Raji (cell line): Measurements from ENCODE around the gene CHTF8.

Experiments used
- POLR2A ChIP-seq: IDR thresholded peaks from 2 replicates; pipeline ENCODE4 v1.6.1; 2011; ENCODE audit warnings: low read depth, low read length, control low read depth; ENCODE audit not compliant: insufficient read depth

The CHTF8 gene

DNA sequence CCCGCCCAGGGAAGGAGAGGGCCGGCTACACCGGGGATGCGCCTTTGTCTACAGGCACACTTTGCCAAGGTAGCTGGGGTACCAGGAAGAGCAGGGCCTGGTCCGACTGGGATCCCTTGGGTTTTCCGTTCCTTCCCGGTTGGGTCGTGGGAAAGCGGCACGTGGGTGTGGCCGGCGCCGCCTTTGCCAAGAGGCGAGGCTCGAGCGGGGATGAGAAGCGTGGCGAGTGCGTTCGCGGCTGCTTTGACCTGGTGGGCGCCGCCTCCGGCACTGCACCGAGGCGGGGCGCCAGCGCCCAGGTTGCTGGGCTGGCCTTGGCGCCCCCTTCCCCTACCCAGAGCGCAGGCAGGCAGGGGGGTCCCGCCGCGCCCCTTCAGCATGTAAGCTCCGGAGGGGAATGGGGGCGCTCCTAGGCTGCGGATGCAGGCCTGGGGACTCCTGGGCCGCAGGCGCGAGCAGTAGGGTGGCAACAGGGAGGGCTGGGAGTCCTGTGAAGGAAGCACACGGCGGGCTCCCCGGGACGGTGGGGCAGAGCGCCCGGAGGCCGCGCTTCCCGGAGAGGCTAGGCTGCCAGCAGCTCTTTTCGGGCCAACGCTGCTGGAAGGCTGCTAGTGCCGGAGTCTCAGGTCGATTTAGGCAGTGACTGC lies 24.9 kb downstream of the CHTF8 start:
- TF ChIP-seq POLR2A: no peak

DNA sequence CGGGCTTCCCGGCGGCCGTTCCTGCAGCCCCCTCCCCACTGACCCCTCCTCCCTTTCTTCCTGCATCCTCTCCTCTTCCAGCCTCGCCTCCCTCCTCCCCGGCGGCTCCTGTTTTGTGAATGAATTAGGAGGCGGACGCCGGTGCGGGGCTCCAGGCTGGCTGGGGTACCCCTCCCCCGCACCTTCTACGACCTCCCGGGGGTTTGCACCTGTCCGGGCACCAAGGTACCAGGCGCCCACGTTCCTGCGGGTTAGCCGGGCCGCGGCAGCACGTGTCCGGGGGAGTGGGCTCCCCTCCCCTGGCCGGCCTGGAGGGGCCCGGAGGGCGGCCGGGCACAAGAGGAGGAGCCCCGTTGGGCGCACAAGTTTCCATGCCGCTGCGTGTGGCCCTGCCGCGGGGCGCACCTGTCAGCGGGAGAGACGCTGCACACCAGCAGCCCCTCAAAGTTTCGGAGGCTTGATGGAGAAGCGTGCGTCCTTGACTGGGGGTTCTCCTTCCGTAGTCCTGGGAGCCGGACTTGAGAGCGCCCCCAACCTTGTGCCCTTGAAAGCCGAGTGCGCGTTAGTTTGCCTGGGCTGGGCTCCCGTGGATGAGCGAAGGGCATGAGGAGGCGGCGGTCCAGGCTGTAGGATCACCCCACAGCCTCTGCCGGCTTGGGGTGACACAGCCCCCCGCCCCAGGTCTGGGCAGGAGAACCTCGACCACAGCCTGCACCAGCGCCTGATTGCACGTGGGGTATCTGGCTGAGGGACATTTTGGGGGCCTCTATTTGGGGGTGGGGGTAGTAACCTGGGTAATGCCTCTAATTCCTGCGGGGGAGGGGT lies 25.7 kb downstream of the CHTF8 start:
- TF ChIP-seq POLR2A: no peak

DNA sequence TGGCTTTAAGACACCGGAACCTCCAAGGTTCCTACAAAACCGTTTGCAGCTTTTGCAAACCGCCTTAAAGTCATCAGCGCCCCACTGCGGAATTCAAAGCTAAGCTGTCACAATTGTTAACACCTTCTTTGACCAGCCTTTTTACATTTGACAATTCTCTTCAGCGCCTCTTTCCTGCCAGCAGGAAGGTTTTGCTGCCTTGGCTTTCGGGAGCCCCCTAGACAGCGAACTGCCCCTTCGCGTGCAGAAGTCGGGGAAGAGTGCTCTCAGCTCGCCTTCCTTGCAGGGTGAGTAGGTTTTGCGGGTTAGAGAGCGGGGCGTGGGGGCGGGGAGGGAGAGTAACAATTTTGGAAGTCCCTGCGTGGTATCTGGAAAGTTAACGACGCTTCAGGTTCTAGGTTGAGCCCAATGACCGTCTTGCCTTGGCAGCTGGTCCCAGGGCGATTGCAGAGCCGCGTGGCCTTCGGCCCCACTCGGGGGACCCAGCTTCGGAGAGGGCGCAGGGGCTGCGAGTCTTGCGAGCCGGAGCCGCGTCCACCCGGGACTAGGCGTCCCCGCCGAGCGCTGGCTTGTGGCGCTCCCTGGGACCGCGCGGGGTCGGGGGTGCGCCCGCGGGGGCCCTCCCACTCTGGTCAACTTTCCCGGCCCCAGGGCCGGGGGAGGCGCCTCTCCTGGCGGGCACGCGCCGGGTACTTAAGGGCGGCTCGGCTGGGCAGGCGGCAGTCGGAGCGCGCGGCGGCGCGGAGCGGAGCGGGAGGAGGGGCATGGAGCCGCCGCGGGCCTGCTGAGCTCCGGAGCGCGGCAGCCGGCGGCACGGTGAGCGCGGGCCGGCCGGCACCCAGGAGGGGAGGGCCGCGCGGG lies 26.7 kb downstream of the CHTF8 start, which contains the start of gene HAS3:
Gene HAS3 (plus strand): TSS at position 153 of the 861 bp plus-strand sequence. CDS start 3,743 bp downstream, outside the sequence.
- TF ChIP-seq POLR2A: no peak

DNA sequence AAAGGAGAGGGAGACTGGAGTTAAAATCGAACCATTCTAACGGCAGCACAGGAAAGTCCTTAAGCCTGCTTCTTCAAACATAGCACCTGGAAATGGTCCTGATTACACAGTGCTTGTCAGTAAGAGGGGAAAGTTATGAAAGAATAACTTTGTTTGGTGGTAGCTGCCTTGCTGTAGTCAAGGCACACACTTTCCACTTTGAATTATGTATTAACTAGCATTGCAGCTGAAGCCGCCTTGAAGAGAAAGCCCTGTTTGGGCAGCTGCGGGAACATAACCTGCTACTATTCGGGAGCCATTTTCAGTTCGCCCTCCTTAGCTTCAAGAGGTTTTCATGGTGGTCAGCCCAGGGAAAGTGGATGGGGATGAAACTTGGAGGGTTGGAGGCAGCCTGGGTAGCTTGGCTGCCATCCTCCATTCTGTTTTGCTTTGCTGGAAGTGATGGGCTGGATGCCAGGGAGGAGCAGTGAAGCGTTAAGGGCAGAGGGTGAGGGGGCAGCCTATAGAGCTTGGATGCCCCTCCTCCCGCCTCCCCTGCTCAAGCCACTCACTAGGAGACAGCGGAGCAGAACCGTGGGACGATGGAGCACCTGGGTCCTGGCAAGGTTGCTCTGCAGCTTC lies 32.2 kb downstream of the CHTF8 start:
- no peak for TF ChIP-seq POLR2A

DNA sequence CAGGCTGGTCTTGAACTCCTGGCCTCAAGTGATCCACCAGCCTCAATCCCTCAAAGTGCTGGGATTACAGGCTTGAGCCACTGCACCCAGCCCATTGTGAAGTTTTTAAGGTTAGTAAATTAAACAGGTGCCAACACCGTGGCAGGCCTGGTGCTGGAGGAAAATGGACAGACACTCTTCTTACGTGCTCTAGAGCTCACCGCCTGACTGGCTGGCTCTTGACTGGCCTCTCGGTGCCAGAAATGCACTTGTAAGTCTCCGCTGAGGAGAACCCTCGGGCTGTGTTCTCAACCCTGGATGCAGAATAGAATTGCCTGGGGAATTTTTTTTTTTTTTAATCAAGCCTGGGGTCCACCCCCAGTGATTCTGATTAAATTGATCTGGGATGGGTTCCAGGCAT lies 37.2 kb downstream of the CHTF8 start:
- no peak for TF ChIP-seq POLR2A

DNA sequence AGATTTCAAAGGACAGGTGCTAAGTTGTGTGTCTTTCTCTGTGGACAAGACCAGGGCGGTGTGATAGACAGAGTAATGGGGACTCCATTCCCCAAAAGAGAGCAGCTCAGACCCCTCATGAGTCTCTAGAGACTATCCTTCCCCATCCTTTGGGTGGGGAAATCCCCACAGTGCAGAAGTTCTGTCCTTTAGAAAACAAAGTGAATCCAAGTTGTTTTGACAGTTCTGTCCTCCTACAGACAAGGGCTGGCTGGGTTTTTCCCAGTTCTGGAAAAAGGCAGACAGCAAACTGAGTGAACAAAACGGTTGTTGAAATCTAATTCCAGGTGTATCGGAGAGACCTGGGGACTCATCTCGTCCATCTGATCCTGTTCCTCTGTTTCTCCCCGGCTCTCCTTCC lies 37.9 kb downstream of the CHTF8 start:
- TF ChIP-seq POLR2A: no peak

DNA sequence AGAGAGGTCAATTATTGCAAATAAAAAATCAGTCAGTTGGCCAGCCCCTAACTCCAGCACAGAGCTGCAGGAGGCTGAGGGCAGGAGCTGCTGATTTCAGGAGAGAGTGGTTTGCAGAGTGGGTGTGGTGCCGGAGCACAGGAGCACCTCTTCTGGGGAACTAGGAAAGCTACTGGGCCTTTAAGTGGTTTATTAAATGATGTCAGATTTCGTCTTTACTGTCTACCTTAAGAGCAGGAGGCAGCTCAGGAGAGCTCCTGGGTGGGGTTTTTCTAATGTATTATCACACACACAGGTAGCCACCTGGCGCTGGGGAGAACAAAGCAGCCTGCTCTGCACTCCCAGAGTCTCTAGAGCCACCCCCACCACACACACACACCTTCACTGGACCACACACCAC lies 38.4 kb downstream of the CHTF8 start:
- TF ChIP-seq POLR2A: no peak

DNA sequence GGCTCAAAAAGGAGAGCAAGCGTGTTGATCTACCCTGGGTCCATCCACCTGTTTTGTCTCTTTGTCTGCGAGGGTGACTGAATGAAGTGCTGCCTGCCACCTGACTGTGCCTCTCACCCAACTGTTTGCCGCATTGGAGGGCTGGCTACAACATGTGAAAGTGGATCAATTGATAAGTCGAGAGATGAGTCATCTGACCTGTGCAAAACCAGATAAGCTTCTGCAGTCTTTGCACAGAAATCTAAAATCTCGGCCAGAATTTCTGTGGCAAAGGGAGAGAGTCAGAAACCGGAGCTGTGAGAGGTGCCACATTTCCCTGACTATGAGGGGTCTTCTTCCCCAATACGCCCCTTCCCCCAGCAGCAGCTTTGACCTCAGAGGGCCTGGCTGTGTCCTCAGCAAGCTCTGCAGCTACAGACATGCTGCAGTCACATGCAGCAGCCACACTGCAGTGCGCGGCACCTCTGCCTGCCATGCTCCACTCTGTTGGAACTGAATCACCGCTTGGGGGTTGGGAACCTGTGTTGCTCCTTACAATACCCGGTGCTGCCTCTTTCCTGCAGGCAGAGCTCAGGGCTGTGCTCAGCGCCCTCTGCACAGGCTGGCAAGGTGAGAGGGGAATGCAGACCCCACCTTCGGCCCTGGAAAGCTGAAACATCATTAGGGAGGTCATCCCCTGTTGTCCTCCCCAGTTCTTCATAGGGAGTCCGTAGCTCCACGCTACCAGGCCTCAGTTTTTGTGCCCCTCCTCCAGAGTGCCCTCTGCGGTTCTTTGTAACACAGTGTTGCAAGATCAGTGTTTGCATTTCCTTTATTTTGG lies 43.1 kb downstream of the CHTF8 start:
- no peak for TF ChIP-seq POLR2A

DNA sequence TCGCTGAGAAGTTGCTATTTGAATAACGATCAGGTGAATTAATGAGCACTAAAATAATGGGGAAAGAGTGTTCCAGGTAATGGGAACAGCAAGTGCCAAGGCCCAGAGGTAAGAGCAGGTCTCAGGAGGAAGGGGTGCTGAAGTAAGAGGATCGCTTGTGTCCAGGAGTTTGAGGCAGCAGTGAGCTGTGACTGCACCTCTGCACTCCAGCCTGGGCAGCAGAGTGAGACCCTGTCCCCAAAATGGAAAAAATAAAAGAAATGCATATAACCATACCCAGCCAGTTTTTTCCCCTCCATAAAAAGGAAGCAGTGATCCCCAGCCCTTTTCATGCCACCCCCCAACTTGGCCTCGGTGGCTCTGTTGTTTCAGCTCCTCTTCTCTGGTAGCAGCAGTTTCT lies 43.7 kb downstream of the CHTF8 start:
- no peak for TF ChIP-seq POLR2A

DNA sequence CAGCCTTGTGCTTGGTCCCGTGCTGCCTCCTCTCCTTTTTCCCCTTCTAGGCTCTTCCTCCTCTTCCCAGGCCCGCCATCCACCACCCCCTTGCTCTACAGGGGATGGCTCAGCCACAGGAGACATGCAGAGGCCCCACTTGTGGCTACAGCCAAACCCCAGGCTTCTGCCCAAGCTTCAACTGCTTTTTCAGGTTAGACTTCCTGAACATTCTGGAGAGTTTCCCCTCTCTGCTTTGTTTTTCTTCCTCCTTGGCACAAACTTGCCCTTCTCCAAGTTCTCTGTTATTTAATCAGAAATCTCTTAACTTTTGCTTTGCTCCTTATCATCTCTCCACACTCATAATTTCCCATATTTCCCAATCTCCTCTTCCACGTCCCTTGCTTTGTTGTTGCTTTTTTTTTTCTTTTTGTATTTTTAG lies 45.2 kb downstream of the CHTF8 start:
- TF ChIP-seq POLR2A: no peak

DNA sequence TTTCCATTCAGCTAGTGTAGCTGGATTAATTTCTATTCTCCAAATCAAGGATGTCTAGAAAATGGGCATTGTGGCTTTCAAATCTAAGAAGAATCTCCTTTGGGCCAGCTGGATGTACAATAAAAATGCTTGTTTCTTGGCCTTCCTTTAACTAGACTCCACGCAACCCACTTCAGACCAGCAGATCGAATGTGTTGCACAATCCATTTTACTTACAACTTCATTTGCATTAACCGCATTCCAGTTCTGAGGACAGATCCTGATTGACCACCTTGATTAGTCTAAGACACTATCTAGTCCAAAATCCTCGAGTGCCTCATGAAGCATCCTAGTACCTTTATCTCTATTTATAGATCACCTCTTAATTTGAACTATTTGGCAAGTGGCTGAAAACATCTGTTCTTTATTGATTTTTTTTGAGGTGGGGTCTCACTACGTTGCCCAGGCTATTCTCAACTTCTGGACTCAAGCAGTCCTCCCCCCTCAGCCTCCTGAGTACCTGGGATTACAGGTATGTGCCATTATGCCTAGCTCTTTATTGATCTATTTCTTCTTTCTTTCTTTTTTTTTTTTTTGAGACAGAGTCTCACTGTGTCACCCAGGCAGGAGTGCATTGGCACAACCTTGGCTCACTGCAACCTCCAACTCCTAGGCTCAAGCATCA lies 47.2 kb downstream of the CHTF8 start:
- no peak for TF ChIP-seq POLR2A

DNA sequence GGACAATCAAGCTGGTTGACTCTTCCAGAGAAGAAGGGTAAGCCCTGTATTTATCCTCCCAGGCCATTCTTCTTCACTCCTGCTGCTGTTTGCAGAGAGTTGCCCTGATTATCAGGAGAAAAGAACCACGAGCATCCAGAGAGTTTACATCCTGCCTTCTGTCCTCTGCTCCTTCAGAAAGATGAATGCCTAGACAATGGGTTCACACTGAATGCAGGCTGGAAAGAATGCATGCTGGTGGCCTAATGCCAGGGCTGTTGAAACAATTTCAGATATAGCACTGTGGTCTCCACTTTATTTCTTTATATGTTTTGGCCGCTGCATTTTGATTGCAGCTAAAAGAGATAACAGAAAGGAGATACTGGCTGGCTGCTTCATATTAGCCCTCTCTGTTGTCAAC lies 48.1 kb downstream of the CHTF8 start:
- TF ChIP-seq POLR2A: no peak

DNA sequence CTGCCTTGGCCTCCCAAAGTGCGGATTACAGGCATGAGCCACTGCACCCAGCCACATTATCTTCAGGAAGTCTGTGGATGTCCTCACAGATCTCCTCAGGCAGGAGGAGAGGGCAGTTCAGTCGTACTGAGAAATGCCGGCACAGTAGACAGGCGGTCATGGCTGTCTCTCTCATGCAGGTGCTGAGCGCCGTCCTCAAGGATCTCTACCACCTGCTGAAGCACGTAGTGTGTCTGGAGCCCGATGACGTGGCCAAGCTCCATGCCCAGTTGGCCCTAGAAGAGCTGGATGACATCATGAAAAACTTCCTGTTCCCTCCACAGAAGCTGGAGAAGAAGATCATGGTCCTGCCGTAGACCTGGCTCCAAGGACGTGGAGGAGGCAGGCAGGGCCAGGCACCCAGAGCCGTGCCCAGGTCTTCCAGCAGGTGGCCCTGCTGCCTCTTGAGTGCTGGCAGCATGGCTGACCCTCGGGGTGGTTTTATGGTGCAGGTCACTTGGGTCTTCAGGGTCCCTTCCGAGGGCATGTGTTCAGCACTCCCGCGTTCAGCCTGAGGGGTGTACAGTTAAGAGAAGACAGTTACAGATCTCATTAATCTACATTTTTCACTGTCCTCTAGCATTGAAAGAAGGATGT lies 49.0 kb downstream of the CHTF8 start:
- no peak for TF ChIP-seq POLR2A

DNA sequence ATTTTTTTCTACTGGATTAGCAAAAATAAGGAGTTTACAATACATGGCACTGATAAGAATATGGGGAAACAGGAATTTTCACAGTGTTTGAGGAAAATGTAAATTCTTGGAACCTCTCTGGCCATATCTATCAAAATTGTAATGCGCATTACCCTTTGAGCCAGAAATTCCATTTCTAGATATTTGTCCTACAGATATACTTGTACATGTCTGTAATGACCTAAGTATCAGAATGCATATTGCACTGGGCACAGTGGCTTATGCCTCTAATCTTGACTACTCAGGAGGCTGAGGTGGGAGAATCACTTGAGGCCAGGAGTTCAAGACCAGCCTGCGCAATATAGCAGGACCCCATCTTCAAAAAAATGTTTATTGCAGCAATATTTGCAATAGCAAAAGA lies 52.7 kb downstream of the CHTF8 start:
- TF ChIP-seq POLR2A: no peak

DNA sequence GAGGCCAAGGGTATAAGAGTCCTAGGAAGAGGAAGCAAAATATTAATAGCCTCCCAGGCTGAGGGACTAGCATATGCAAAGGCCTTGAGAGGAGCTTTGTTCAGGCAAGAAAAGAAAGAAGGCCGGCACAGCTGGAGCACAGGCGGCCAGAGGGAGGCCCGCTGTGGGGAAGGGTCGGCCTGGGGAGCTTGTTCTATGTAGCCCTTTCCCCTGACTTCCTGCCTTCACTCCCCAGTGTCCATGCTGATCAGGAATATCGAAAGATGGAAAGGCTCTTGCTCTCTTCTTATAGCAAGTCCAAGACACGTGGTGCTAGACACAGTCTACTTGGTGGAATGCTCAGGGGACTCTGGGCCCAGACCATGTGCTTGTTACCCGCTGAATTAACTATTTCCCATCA lies 54.3 kb downstream of the CHTF8 start:
- TF ChIP-seq POLR2A: no peak
